ENCODE measurements around the gene SPTBN1. TPM values are rescaled to one million over a fixed set of nuclear protein-coding genes. Genes with fewer than 3 reads are reported as not detected.

SPTBN1 gene
- total RNA-seq, 4 donors from 2014 or later = 65.0 to 217 (median 85.3) TPM

GRCh38 chr2:54572636-54573536 lies 116.8 kb downstream of the SPTBN1 start:
- Histone ChIP-seq H3K27ac (peak overlapping the region; percentile 78 to 86 (median 85)), H3K27me3 (no peaks in the 10 kb centered on the region), H3K9me3 (no peaks in the 10 kb centered on the region), H3K4me1 (peaks cover 57 to 100% (median 93%) of the 10 kb centered on the region in 3 donors), H3K4me3 (no peak overlapping the region), H3K36me3 (no peaks in the 10 kb centered on the region)
- TF ChIP-seq POLR2A (IDR thresholded peaks at IDR 0.05) (no peak), CTCF (IDR thresholded peaks at IDR 0.05) (no peak)
- intact Hi-C loops (cut with DNase I) = no loop called here
- DNase-seq = no peak
- 41 to 54% methylated on average over 5 to 9 of the region's 9 CpGs for WGBS, 2 donors

- TF ChIP-seq POLR2A (IDR thresholded peaks at IDR 0.05) = no peak
- no peak for TF ChIP-seq CTCF (IDR thresholded peaks at IDR 0.05)
- 53 to 74% methylated on average over 4 to 5 of the region's 5 CpGs for WGBS, 2 donors
- H3K27me3 ChIP-seq = no peaks in the 10 kb centered on the region
- no peaks in the 10 kb centered on the region for H3K9me3 ChIP-seq
- H3K27ac ChIP-seq = peak overlapping the region; percentile 78 to 86 (median 85)
- no peak for DNase-seq
- H3K4me3 ChIP-seq = no peak overlapping the region
- H3K36me3 ChIP-seq = no peaks in the 10 kb centered on the region
- intact Hi-C loops (cut with DNase I) = no loop called here
- H3K4me1 ChIP-seq = peaks cover 60 to 100% (median 97%) of the 10 kb centered on the region in 3 donors
Measured at GRCh38 chr2:54573537-54573919, 117.4 kb downstream of the SPTBN1 start.

GRCh38 chr2:54574107-54574859 lies 118.2 kb downstream of the SPTBN1 start:
- Histone ChIP-seq H3K4me3 (no peak overlapping the region), H3K36me3 (no peaks in the 10 kb centered on the region), H3K27ac (peak overlapping the region; percentile 78 to 86 (median 85)), H3K9me3 (no peaks in the 10 kb centered on the region), H3K27me3 (no peaks in the 10 kb centered on the region), H3K4me1 (peaks cover 64 to 100% (median 98%) of the 10 kb centered on the region in 3 donors)
- TF ChIP-seq CTCF (IDR thresholded peaks at IDR 0.05) = peak in 1 of 6 experiments; percentile 1
- peak in 1 of 4 donors; percentile 46 for TF ChIP-seq POLR2A (IDR thresholded peaks at IDR 0.05)
- DNase-seq = no peak
- 51 to 58% methylated on average over 9 of the region's 9 CpGs for WGBS, 2 donors
- intact Hi-C loops (cut with DNase I) = no loop called here

- H3K4me1 ChIP-seq = peaks cover 61 to 100% (median 98%) of the 10 kb centered on the region in 3 donors
- no peak for DNase-seq
- intact Hi-C loops (cut with DNase I) = no loop called here
- TF ChIP-seq CTCF (IDR thresholded peaks at IDR 0.05) = no peak
- TF ChIP-seq POLR2A (IDR thresholded peaks at IDR 0.05) = no peak
- WGBS, 2 donors = 65 to 74% methylated on average over 5 of the region's 5 CpGs
- no peaks in the 10 kb centered on the region for H3K27me3 ChIP-seq
- H3K9me3 ChIP-seq = no peaks in the 10 kb centered on the region
- no peak overlapping the region for H3K4me3 ChIP-seq
- H3K36me3 ChIP-seq = no peaks in the 10 kb centered on the region
- H3K27ac ChIP-seq = peak overlapping the region; percentile 78 to 86 (median 85)
Measured at GRCh38 chr2:54574860-54575247, 118.7 kb downstream of the SPTBN1 start.
